GM18951 (cell line): ENCODE data around the gene TMEM217.
"Not testable (repeated sequence)": the region's sequence is repeated elsewhere in the genome, so short reads cannot be mapped to it uniquely, and the experiment has no call there.

Experiments
- POLR2A ChIP-seq: IDR thresholded peaks from 4 replicates; pipeline ENCODE4 v1.6.1; 2011; ENCODE audit warnings: mild to moderate bottlenecking; ENCODE audit not compliant: insufficient read length, insufficient read depth; ENCODE audit errors: extremely low read depth
- in situ Hi-C: fragments of 300-500 bp; cut with MboI; formaldehyde crosslinking; loops from one replicate; pipeline ENCODE4 v1.12.0; 2022; ENCODE audit warnings: low sequenced_read_pairs, mixed read lengths, inconsistent platforms; ENCODE audit not compliant: unreplicated experiment

The TMEM217 gene

GRCh38 chr6:37188962-37189510 lies 68.9 kb downstream of the TMEM217 start:
- no peak for TF ChIP-seq POLR2A
- in situ Hi-C loops = no loop called here

GRCh38 chr6:37187321-37188022 lies 70.5 kb downstream of the TMEM217 start:
- no peak for TF ChIP-seq POLR2A
- in situ Hi-C loops = no loop called here

DNA sequence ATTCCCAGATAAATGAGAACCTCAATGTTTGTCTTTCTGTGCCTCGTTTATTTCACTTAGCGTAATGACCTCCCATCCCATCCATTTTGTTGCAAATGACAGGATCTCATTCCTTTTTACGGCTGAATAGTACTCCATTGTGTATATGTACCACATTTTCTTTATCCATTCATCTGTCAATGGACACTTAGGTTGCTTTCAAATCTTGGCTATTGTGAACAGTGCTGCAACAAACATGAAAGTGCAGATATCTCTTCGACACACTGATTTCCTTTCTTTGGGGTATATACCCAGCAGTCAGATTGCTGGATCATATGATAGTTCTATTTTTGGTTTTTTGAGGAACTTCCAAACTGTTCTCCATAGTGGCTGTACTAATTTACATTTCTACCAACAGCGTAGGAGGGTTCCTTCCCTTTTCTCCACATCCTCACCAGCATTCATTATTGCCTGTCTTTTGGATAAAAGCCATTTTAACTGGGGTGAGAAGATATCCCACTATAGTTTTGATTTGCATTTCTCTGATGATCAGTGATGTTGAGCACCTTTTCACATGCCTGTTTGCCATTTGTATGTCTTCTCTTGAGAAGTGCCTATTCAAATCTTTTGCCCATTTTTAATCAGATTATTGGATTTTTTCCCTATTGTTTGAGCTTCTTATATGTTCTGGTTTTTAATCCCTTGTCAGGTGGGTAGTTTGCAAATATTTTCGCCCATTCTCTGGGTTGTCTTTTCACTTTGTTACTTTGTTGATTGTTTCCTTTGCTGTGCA lies 71.8 kb downstream of the TMEM217 start:
- in situ Hi-C loops = not testable (repeated sequence)

- TF ChIP-seq POLR2A = no peak
- in situ Hi-C loops = no loop called here
Measured at GRCh38 chr6:37182736-37183590, 75.0 kb downstream of the TMEM217 start.

- in situ Hi-C loops = not testable (repeated sequence)
Measured at GRCh38 chr6:37180610-37181009, 77.3 kb downstream of the TMEM217 start.

GRCh38 chr6:37180075-37180474 lies 77.9 kb downstream of the TMEM217 start:
- no peak for TF ChIP-seq POLR2A
- in situ Hi-C loops = no loop called here

- in situ Hi-C loops = no loop called here
- TF ChIP-seq POLR2A = no peak
Measured at GRCh38 chr6:37177935-37178517, 79.9 kb downstream of the TMEM217 start.

- no peak for TF ChIP-seq POLR2A
- in situ Hi-C loops = no loop called here
Measured at GRCh38 chr6:37177077-37177934, 80.6 kb downstream of the TMEM217 start.

DNA sequence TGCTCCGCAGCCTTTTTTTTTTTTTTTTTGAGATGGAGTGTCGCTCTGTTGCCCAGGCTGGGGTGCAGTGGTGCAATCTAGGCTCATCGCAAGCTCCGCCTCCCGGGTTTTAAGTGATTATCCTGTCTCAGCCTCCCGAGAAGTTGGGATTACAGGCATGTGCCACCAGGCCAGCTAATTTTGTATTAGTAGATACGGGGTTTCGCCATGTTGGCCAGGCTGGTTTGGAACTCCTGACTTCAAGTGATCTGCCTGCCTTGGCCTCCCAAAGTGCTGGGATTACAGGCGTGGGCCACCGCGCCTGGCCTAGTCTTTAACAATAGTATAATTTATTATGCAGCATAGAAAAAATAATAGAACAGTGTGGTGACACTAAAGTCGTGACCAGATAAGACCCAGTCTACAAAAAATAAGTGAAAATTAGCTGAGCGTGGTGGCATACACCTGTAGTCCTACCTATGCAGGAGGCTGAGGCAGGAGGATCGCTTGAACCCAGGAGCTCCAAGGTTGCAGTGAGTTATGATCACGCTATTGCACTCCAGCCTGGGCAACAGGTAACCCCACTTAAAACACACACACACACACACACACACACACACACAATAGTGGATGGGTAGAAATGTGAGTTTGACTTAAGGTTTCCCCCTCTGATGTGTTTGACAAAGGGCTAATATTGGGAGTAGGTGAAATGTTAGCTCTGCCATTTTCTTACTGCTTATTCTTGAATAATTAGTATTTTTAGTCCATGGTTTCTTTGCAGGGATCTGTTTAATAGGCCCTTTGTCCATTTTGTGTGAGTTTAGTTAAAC lies 81.5 kb downstream of the TMEM217 start:
- in situ Hi-C loops = no loop called here
- no peak for TF ChIP-seq POLR2A

- no peak for TF ChIP-seq POLR2A
- in situ Hi-C loops = no loop called here
Measured at GRCh38 chr6:37175332-37176267, 82.3 kb downstream of the TMEM217 start.

DNA sequence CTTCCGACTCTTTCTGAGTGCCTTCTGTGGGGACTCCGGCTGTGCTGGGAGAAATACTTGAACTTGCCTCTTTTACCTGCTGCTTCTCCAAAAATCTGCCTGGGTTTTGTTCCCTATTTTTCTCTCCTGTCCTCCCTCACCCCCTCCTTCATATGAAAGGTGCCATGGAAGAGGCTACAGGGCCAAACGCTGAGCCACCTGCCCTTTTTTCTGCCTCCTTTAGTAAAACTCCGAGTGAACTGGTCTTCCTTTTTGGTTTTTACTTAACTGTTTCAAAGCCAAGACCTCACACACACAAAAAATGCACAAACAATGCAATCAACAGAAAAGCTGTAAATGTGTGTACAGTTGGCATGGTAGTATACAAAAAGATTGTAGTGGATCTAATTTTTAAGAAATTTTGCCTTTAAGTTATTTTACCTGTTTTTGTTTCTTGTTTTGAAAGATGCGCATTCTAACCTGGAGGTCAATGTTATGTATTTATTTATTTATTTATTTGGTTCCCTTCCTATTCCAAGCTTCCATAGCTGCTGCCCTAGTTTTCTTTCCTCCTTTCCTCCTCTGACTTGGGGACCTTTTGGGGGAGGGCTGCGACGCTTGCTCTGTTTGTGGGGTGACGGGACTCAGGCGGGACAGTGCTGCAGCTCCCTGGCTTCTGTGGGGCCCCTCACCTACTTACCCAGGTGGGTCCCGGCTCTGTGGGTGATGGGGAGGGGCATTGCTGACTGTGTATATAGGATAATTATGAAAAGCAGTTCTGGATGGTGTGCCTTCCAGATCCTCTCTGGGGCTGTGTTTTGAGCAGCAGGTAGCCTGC lies 83.2 kb downstream of the TMEM217 start:
- TF ChIP-seq POLR2A = no peak

More for the DNA sequence above, 83.2 kb downstream of the TMEM217 start:
- in situ Hi-C loops = loop anchor here (5.0 kb wide), 1 partner anchor 122 kb away; no protein-coding TSS in a partner anchor
